ENCODE data around the gene NAPEPLD. TPM values are rescaled to one million over a fixed set of nuclear protein-coding genes. Genes with fewer than 3 reads are reported as not detected.

Gene NAPEPLD
- total and polyA plus RNA-seq, 2 experiments from 2014 or later: 9.4 to 10.7 TPM

DNA sequence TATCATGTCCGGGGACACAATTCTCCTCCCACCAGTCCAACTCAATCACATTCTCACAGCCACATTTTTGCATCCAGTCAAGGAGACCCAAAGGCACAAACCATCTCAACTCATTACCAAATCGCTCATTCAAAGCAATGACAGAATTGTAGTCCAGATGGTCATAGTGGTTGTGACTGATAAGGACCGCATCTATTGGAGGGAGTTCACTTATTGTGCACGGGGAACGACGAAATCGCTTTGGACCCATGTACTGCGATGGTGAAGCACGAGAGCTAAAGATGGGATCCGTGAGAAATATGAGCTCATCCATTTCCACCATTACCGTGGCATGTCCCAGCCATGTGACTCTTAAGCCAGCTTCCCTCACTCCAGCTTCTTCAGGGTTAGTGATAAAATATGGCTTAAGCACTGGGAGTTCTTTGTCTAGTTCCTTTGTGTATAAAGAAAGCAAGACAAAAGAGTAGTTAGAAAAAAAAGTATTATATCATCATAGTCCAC lies 29.1 kb downstream of the NAPEPLD start:
- no peak overlapping the region for H3K4me2 ChIP-seq
- H2AFZ ChIP-seq: no peak overlapping the region
- Mint-ChIP-seq H3K36me3 (ENCODE audit: low read depth) (peaks cover 6% of the 10 kb centered on the region; the same call in 1 of the 3 replicates), H3K27ac (no peak overlapping the region), H3K4me1 (no peaks in the 10 kb centered on the region), H3K27me3 (ENCODE audit: insufficient read depth, low read depth, poor library complexity) (no peaks in the 10 kb centered on the region), H3K9me3 (no peaks in the 10 kb centered on the region), H3K4me3 (no peak overlapping the region)
- DNase-seq (ENCODE audit: low spot score) (no peak), ATAC-seq (no peak)
- no peak overlapping the region for H3K27ac ChIP-seq (ENCODE audit: low read depth)
- no peaks in the 10 kb centered on the region for H3K4me1 ChIP-seq (ENCODE audit: insufficient read depth)
- no peaks in the 10 kb centered on the region for H3F3A ChIP-seq (replicated peaks; ENCODE audit: low read depth)
- no peaks in the 10 kb centered on the region for H3K36me3 ChIP-seq (ENCODE audit: insufficient read depth)
- H4K20me1 ChIP-seq (replicated peaks; ENCODE audit: insufficient read depth): peaks cover 8% of the 10 kb centered on the region; the same call in 1 of the 2 replicates
- TF ChIP-seq JUNB (IDR thresholded peaks at IDR 0.05; ENCODE audit: unreplicated experiment) (no peak), STAT1 (IDR thresholded peaks at IDR 0.05; ENCODE audit: unreplicated experiment) (no peak), EZH2phosphoT487 (IDR thresholded peaks at IDR 0.05; ENCODE audit: unreplicated experiment) (no peak), POLR2AphosphoS5 (IDR thresholded peaks at IDR 0.05; ENCODE audit: low read depth) (no peak), ZNF331 (CRISPR knock-in tag; IDR thresholded peaks at IDR 0.05; ENCODE audit: low read depth) (no peak), REST (IDR thresholded peaks at IDR 0.05; ENCODE audit: unreplicated experiment) (no peak), ZNF114 (CRISPR knock-in tag; IDR thresholded peaks at IDR 0.05) (no peak), NANOG (IDR thresholded peaks at IDR 0.05; ENCODE audit: borderline replicate concordance) (no peak), EZH2 (IDR thresholded peaks at IDR 0.05; ENCODE audit: low read depth, unreplicated experiment) (no peak), CTCF (conservative IDR thresholded peaks at IDR 0.05; ENCODE audit: low read depth in 2 of 2) (no peak), CREB1 (CRISPR knock-in tag; IDR thresholded peaks at IDR 0.05; ENCODE audit: low read depth) (no peak)
- TF ChIP-seq, protein P1, sequence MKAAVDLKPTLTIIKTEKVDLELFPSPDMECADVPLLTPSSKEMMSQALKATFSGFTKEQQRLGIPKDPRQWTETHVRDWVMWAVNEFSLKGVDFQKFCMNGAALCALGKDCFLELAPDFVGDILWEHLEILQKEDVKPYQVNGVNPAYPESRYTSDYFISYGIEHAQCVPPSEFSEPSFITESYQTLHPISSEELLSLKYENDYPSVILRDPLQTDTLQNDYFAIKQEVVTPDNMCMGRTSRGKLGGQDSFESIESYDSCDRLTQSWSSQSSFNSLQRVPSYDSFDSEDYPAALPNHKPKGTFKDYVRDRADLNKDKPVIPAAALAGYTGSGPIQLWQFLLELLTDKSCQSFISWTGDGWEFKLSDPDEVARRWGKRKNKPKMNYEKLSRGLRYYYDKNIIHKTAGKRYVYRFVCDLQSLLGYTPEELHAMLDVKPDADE (IDR thresholded peaks at IDR 0.05): no peak
- TF ChIP-seq, protein P2, sequence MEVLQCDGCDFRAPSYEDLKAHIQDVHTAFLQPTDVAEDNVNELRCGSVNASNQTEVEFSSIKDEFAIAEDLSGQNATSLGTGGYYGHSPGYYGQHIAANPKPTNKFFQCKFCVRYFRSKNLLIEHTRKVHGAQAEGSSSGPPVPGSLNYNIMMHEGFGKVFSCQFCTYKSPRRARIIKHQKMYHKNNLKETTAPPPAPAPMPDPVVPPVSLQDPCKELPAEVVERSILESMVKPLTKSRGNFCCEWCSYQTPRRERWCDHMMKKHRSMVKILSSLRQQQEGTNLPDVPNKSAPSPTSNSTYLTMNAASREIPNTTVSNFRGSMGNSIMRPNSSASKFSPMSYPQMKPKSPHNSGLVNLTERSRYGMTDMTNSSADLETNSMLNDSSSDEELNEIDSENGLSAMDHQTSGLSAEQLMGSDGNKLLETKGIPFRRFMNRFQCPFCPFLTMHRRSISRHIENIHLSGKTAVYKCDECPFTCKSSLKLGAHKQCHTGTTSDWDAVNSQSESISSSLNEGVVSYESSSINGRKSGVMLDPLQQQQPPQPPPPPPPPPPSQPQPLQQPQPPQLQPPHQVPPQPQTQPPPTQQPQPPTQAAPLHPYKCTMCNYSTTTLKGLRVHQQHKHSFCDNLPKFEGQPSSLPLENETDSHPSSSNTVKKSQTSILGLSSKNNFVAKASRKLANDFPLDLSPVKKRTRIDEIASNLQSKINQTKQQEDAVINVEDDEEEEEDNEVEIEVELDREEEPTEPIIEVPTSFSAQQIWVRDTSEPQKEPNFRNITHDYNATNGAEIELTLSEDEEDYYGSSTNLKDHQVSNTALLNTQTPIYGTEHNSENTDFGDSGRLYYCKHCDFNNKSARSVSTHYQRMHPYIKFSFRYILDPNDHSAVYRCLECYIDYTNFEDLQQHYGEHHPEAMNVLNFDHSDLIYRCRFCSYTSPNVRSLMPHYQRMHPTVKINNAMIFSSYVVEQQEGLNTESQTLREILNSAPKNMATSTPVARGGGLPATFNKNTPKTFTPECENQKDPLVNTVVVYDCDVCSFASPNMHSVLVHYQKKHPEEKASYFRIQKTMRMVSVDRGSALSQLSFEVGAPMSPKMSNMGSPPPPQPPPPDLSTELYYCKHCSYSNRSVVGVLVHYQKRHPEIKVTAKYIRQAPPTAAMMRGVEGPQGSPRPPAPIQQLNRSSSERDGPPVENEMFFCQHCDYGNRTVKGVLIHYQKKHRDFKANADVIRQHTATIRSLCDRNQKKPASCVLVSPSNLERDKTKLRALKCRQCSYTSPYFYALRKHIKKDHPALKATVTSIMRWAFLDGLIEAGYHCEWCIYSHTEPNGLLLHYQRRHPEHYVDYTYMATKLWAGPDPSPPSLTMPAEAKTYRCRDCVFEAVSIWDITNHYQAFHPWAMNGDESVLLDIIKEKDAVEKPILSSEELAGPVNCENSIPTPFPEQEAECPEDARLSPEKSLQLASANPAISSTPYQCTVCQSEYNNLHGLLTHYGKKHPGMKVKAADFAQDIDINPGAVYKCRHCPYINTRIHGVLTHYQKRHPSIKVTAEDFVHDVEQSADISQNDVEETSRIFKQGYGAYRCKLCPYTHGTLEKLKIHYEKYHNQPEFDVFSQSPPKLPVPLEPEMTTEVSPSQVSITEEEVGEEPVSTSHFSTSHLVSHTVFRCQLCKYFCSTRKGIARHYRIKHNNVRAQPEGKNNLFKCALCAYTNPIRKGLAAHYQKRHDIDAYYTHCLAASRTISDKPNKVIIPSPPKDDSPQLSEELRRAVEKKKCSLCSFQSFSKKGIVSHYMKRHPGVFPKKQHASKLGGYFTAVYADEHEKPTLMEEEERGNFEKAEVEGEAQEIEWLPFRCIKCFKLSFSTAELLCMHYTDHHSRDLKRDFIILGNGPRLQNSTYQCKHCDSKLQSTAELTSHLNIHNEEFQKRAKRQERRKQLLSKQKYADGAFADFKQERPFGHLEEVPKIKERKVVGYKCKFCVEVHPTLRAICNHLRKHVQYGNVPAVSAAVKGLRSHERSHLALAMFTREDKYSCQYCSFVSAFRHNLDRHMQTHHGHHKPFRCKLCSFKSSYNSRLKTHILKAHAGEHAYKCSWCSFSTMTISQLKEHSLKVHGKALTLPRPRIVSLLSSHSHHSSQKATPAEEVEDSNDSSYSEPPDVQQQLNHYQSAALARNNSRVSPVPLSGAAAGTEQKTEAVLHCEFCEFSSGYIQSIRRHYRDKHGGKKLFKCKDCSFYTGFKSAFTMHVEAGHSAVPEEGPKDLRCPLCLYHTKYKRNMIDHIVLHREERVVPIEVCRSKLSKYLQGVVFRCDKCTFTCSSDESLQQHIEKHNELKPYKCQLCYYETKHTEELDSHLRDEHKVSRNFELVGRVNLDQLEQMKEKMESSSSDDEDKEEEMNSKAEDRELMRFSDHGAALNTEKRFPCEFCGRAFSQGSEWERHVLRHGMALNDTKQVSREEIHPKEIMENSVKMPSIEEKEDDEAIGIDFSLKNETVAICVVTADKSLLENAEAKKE (CRISPR knock-in tag; IDR thresholded peaks at IDR 0.05): no peak
- no peaks in the 10 kb centered on the region for H3K79me2 ChIP-seq (replicated peaks; ENCODE audit: insufficient read depth)
- H3K9me2 ChIP-seq (ENCODE audit: insufficient read depth): no peaks in the 10 kb centered on the region
- no peak overlapping the region for H3K4me3 ChIP-seq
- H3K27me3 ChIP-seq (ENCODE audit: insufficient read depth): no peaks in the 10 kb centered on the region

All from GM23338 (cell line).